Ectodermal cell (in vitro differentiated cells): ENCODE measurements around the gene KCNH6.

Source experiments
- H3K27ac ChIP-seq: 2 replicates; pipeline ENCODE4 v1.7.0; 2013; ENCODE audit warnings: mild to moderate bottlenecking, low read depth, low read length; ENCODE audit not compliant: insufficient read depth, poor library complexity, severe bottlenecking
- H3K27me3 ChIP-seq: 2 replicates; pipeline ENCODE4 v1.7.0; 2013; ENCODE audit warnings: mild to moderate bottlenecking, low read length; ENCODE audit not compliant: insufficient read depth, control insufficient read depth, poor library complexity, severe bottlenecking
- H3K36me3 ChIP-seq: one replicate; pipeline ENCODE4 v1.7.0; 2013; ENCODE audit warnings: low read length; ENCODE audit not compliant: control insufficient read depth, insufficient read depth
- H3K4me1 ChIP-seq: one replicate; pipeline ENCODE4 v1.7.0; 2013; ENCODE audit warnings: low read length; ENCODE audit not compliant: control insufficient read depth, insufficient read depth
- H3K4me3 ChIP-seq: 2 replicates; pipeline ENCODE4 v1.7.0; 2013; ENCODE audit warnings: low read depth, low read length, control low read depth; ENCODE audit not compliant: insufficient read depth
- H3K9me3 ChIP-seq: 2 replicates; pipeline ENCODE4 v1.7.0; 2013; ENCODE audit warnings: mild to moderate bottlenecking, low read length, moderate library complexity; ENCODE audit not compliant: control insufficient read depth
- WGBS, 2 experiments: methylation state at CpG; one replicate each; pipeline ENCODE4 v1.1.7; 2013; ENCODE audit warnings: missing lambda C conversion rate in 2 of 2; 5-methylcytosine and 5-hydroxymethylcytosine counted together

KCNH6 gene

GRCh38 chr17:63534078-63534570, 11.0 kb downstream of the KCNH6 start:
- Histone ChIP-seq H3K9me3 (no peaks in the 10 kb centered on the region), H3K27ac (no peak overlapping the region), H3K27me3 (peaks cover 22% of the 10 kb centered on the region), H3K36me3 (no peaks in the 10 kb centered on the region), H3K4me1 (no peaks in the 10 kb centered on the region), H3K4me3 (no peak overlapping the region)
- 95% methylated on average over 17 of the region's 17 CpGs for WGBS, 2 experiments

DNA sequence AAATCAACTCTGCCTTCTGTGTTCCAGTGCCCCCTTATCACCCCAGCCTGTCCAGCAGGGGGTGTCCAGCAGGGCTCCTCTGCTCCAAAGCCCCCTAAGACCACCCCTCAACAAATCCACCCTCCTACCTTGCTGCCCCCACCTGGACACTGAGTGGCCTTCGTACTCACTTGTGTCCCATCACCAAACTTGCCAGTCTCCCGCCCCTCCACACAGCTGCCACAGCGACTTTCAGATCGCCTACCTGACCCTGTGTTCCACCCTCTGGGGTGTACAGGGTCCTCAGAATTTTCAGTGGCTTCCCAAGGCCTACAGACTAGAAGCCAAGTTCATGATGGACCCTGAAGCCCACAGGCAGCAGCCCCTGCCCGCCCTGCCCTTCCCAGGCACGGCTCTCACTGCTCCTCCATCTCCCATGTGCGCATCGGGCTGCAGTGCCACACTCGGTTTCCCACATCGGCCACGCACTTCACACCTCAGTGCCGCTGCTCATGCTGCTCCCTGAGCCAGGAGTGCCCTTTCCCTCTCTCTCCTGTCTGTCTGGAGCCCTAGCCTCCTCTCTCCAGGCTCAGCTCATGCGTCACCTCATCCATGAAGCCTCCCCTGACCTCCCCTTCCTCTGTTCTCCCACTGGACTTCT, 11.8 kb downstream of the KCNH6 start:
- 89 to 93% methylated on average over 13 of the region's 13 CpGs for WGBS, 2 experiments
- no peak overlapping the region for H3K4me3 ChIP-seq
- H3K27me3 ChIP-seq: peaks cover 30% of the 10 kb centered on the region

DNA sequence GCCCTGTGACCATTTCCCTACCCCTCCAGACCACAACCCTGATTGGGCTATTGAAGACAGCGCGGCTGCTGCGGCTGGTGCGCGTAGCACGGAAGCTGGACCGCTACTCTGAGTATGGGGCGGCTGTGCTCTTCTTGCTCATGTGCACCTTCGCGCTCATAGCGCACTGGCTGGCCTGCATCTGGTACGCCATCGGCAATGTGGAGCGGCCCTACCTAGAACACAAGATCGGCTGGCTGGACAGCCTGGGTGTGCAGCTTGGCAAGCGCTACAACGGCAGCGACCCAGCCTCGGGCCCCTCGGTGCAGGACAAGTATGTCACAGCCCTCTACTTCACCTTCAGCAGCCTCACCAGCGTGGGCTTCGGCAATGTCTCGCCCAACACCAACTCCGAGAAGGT, 12.5 kb downstream of the KCNH6 start:
- 95 to 96% methylated on average over 24 of the region's 24 CpGs for WGBS, 2 experiments
- Histone ChIP-seq H3K27ac (no peak overlapping the region), H3K9me3 (no peaks in the 10 kb centered on the region), H3K4me1 (no peaks in the 10 kb centered on the region), H3K36me3 (no peaks in the 10 kb centered on the region), H3K27me3 (peaks cover 30% of the 10 kb centered on the region), H3K4me3 (no peak overlapping the region)

More for the DNA sequence above, 11.8 kb downstream of the KCNH6 start:
- no peaks in the 10 kb centered on the region for H3K9me3 ChIP-seq
- no peaks in the 10 kb centered on the region for H3K4me1 ChIP-seq
- no peak overlapping the region for H3K27ac ChIP-seq
- no peaks in the 10 kb centered on the region for H3K36me3 ChIP-seq

GRCh38 chr17:63537001-63537400, 13.8 kb downstream of the KCNH6 start:
- Histone ChIP-seq H3K27ac (no peak overlapping the region), H3K4me1 (no peaks in the 10 kb centered on the region), H3K9me3 (no peaks in the 10 kb centered on the region), H3K36me3 (no peaks in the 10 kb centered on the region), H3K4me3 (no peak overlapping the region), H3K27me3 (peaks cover 30% of the 10 kb centered on the region)
- 91 to 94% methylated on average over 4 of the region's 4 CpGs for WGBS, 2 experiments

DNA sequence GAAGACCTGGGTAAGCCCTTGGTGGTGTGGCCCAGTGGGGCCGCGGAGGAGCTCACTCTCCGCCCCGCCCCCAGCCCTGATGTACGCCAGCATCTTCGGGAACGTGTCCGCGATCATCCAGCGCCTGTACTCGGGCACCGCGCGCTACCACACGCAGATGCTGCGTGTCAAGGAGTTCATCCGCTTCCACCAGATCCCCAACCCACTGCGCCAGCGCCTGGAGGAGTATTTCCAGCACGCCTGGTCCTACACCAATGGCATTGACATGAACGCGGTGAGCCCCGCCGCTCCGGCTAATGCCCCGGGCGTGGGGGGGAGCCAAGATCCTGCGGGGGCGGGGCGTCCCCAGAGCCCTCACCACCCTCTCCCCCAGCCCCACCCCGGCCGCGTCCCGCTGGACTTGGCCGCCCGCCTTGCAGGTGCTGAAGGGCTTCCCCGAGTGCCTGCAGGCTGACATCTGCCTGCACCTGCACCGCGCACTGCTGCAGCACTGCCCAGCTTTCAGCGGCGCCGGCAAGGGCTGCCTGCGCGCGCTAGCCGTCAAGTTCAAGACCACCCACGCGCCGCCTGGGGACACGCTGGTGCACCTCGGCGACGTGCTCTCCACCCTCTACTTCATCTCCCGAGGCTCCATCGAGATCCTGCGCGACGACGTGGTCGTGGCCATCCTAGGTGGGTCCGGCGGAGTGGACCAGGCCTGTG, 15.0 kb downstream of the KCNH6 start:
- Histone ChIP-seq H3K27ac (no peak overlapping the region), H3K4me1 (no peaks in the 10 kb centered on the region), H3K36me3 (no peaks in the 10 kb centered on the region), H3K27me3 (peaks cover 30% of the 10 kb centered on the region), H3K4me3 (no peak overlapping the region), H3K9me3 (no peaks in the 10 kb centered on the region)
- 33 to 40% methylated on average over 62 of the region's 62 CpGs for WGBS, 2 experiments

DNA sequence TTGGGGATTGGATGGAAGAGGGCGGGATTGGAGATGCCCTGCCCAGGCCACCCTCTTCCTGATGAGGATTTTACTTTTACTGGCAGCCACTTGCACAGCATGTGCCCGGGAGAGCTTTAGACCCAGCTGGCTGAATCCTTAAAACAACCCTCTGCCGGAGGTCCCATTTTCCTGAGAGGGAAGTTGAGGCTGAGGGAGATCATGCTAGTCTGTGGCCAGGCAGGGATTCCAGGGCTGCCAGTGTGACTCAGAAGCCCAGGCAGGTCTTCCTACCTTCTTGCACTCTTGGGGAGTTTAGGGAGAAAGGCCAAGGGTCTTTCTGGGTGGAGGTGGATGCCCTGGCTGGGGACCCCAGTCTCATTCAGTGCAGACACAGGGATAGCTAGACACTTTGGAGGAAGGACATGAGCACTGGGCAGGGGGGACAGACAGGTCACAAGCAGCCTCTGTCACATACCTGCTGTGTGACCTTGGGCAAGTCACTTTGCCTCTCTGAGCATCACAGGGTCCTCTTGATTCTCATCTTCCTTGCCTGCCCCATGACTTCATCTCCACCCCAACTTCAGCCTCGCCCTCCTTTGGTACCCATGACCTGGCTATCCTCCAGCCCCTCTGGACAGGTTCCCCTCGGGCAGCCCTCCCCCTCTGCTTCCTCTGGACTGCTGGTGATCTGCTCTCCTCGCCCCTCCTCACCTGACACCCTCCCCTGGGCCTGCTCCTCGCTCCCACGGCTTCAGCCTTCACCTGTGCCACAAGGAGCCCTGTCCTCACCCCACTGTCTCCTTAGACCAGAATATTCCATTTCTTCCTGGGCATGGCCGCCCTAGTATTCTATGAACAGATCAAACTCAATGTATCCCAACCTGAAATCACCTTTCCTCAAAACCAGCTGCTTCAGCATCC, 15.8 kb downstream of the KCNH6 start:
- Histone ChIP-seq H3K4me1 (peaks cover 7% of the 10 kb centered on the region), H3K27ac (no peak overlapping the region), H3K9me3 (no peaks in the 10 kb centered on the region), H3K36me3 (no peaks in the 10 kb centered on the region), H3K27me3 (peaks cover 30% of the 10 kb centered on the region), H3K4me3 (no peak overlapping the region)
- 84 to 86% methylated on average over 9 of the region's 9 CpGs for WGBS, 2 experiments

DNA sequence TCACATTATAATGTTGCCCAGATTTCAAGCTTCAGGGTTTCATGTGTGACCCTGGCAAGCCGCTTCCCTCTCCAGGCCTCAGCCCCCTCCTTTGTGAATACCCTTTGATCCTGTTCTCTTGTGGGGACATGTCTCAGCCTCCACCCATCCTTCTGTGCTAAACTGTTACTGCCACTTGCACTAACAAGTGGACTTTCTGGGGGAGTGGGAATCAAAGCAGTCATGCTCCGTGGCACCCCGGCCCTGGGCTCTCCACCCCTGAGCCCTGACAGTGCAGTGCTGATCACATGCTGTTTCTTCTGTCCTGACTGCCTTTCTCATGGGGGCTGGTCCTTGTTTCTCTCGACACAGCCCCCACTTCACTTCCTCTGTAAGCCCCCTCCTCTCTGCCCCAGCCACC, 17.4 kb downstream of the KCNH6 start:
- no peaks in the 10 kb centered on the region for H3K36me3 ChIP-seq
- no peak overlapping the region for H3K27ac ChIP-seq
- no peak overlapping the region for H3K4me3 ChIP-seq
- peaks cover 30% of the 10 kb centered on the region for H3K27me3 ChIP-seq
- 71 to 75% methylated on average over 4 of the region's 4 CpGs for WGBS, 2 experiments
- H3K4me1 ChIP-seq: peaks cover 8% of the 10 kb centered on the region
- no peaks in the 10 kb centered on the region for H3K9me3 ChIP-seq

DNA sequence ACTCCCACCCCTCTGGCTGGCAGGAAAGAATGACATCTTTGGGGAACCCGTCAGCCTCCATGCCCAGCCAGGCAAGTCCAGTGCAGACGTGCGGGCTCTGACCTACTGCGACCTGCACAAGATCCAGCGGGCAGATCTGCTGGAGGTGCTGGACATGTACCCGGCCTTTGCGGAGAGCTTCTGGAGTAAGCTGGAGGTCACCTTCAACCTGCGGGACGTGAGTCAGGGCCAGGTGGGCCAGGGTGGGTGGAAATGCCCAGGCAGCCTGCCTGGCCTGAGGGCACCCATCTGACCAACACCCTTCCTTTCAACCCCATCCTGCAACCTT, 19.0 kb downstream of the KCNH6 start:
- Histone ChIP-seq H3K9me3 (no peaks in the 10 kb centered on the region), H3K4me3 (no peak overlapping the region), H3K27me3 (peaks cover 27% of the 10 kb centered on the region), H3K36me3 (no peaks in the 10 kb centered on the region), H3K27ac (no peak overlapping the region), H3K4me1 (peaks cover 8% of the 10 kb centered on the region)
- WGBS, 2 experiments: 94 to 97% methylated on average over 9 of the region's 9 CpGs

DNA sequence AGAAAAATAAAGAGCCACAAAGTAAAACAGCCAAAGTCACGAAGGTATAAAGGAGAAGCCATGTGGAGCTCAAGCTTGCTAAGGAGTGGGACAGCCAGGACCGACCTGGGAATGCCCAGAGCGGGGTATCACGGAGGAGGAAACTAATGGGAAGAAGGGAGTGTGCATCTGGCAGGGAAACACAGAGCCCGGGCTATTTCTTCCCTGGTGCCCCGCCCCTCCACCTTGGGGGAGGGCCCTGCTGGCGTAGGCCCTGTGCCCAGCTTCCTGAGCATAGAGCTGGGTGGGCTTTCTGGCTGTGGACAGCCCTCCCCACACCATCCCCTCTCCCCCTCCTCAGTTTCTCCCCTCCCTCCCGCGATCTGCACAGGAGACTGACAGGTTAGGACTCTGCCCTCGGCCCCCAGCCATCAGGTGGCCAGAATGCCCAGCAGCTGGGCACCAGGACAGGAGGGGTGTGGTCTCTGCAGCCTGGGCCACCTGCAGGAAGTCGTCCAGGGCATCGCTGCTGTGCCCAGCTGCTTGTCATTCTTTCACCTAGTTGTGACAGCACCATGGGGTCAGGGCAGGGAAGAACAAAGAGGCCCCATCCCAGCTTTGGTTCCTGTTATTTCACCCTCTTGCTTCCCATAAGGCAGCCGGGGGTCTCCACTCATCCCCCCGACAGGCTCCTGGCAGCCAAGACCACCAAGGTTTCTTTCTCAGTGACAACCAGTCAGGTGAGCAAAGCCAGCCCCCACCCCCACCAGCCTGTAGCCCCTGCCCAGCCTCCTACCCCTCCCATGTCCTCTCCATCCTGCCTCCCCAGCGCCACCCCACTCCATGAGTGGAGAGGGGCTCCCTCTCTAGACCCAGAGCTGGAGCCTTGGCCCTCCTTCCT, 20.0 kb downstream of the KCNH6 start:
- H3K27me3 ChIP-seq: peaks cover 17% of the 10 kb centered on the region
- peaks cover 8% of the 10 kb centered on the region for H3K4me1 ChIP-seq
- no peak overlapping the region for H3K4me3 ChIP-seq
- no peak overlapping the region for H3K27ac ChIP-seq
- H3K36me3 ChIP-seq: no peaks in the 10 kb centered on the region
- no peaks in the 10 kb centered on the region for H3K9me3 ChIP-seq
- WGBS, 2 experiments: 72 to 75% methylated on average over 15 of the region's 15 CpGs
